Fibroblast of pulmonary artery (primary cell): ENCODE measurements around the gene FA2H.
A peak's percentile ranks its signal among the peaks of the same experiment; 100 is the strongest.

Source experiments
- DNase-seq: peaks from one replicate; pipeline ENCODE4 v3.0.0-alpha.2; 2010; ENCODE audit warnings: low read depth
- H3K4me3 ChIP-seq: replicated peaks from 2 replicates; pipeline ENCODE4 v1.5.1; 2011; ENCODE audit warnings: low read depth, mild to moderate bottlenecking, control low read depth, low read length, moderate library complexity
- CTCF ChIP-seq: IDR thresholded peaks from 2 replicates; pipeline ENCODE4 v1.5.1; 2011; ENCODE audit warnings: mild to moderate bottlenecking, control low read depth, low read length, inconsistent platforms; ENCODE audit errors: missing control alignments

FA2H gene

GRCh38 chr16:74734361-74735161, 40.1 kb downstream of the FA2H start:
- DNase-seq: no peak
- H3K4me3 ChIP-seq: no peak overlapping the region
- no peak for TF ChIP-seq CTCF

GRCh38 chr16:74732707-74733350, 41.8 kb downstream of the FA2H start:
- DNase-seq: no peak
- no peak overlapping the region for H3K4me3 ChIP-seq
- no peak for TF ChIP-seq CTCF

DNA sequence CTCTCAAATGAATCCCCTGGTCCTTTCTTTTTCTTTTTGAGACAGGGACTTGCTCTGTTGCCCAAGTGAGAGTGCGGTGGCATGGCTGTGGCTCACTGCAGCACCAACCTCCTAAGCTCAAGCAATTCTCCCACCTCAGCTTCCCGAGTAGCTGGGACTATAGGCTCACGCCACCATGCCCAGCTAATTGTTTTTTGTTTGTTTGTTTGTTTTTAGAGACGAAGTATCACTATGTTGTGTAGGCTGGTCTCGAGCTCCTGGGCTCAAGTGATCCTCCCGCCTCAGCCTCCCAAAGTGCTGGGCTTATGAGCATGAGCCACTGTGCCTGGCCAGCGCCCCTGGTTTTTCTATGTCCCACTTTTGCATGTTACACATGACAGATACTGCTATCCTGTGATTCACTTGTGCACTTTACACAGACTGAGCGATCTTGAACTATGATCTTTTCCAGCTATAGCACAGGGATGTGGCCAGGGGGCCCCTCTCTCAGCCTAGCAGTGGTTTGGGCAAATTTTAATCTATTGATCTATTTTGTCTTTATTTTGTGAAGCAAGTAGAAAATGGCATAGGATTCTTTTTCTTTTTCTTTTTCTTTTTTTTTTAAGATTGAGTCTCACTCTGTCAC, 42.7 kb downstream of the FA2H start:
- DNase-seq: no peak
- H3K4me3 ChIP-seq: no peak overlapping the region
- TF ChIP-seq CTCF: no peak

GRCh38 chr16:74729783-74730683, 44.6 kb downstream of the FA2H start:
- TF ChIP-seq CTCF: no peak
- DNase-seq: no peak
- no peak overlapping the region for H3K4me3 ChIP-seq

GRCh38 chr16:74727903-74728302, 46.7 kb downstream of the FA2H start:
- TF ChIP-seq CTCF: no peak
- H3K4me3 ChIP-seq: no peak overlapping the region
- no peak for DNase-seq

DNA sequence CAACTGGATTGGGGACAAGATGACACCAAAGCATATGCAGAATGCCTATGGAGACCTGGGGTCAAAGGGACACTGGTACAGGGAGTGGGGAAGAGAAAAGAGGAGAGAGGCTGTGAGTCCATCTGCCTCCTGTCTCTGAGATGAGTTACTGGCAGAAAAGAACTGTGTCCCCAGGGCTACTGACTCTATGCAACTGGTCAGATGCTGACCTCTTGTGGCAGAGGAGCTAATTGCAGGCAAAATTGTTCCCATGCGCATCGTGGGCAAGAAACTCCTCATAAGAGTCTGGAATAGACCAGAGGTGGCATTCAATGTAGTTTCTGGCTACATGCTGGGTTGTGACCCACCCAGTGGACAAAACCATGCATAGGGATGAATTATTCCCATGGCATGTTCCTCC, 47.9 kb downstream of the FA2H start:
- H3K4me3 ChIP-seq: no peak overlapping the region
- TF ChIP-seq CTCF: peak; percentile 46
- no peak for DNase-seq
